Adipocyte (in vitro differentiated cells): ENCODE data around the gene MIF.

ENCODE experiments used
- DNase-seq: peaks from one replicate; pipeline ENCODE4 v3.0.0-alpha.2; 2015; ENCODE audit warnings: low read depth
- H3K27me3 ChIP-seq: replicated peaks from 2 replicates; pipeline ENCODE4 v1.7.0; 2013; ENCODE audit warnings: mild to moderate bottlenecking, low read length, moderate library complexity; ENCODE audit not compliant: control insufficient read depth, insufficient read depth
- H3K36me3 ChIP-seq: 2 replicates; pipeline ENCODE4 v1.7.0; 2013; ENCODE audit warnings: low read length, mild to moderate bottlenecking, moderate library complexity; ENCODE audit not compliant: control insufficient read depth, insufficient read depth, severe bottlenecking
- H3K4me1 ChIP-seq: 2 replicates; pipeline ENCODE4 v1.7.0; 2013; ENCODE audit warnings: mild to moderate bottlenecking, low read length, moderate library complexity; ENCODE audit not compliant: control insufficient read depth, insufficient read depth
- H3K4me3 ChIP-seq: 2 replicates; pipeline ENCODE4 v1.7.0; 2013; ENCODE audit warnings: mild to moderate bottlenecking, low read length, moderate library complexity
- H3K9ac ChIP-seq: 2 replicates; pipeline ENCODE4 v1.7.0; 2013; ENCODE audit warnings: mild to moderate bottlenecking, low read length, moderate library complexity
- H3K9me3 ChIP-seq: 2 replicates; pipeline ENCODE4 v1.7.0; 2013; ENCODE audit warnings: mild to moderate bottlenecking, low read length, moderate library complexity; ENCODE audit not compliant: control insufficient read depth

Gene MIF

GRCh38 chr22:23893945-23894709 is at the start of gene MIF:
TSS of gene MIF (plus strand) at chr22:23894383. CDS start at chr22:23894475, 92 bp downstream.
- H3K4me3 ChIP-seq: peak within 1 kb of the TSS; percentile 84
- peak within 1 kb of the TSS; percentile 82 for H3K9ac ChIP-seq
- H3K9me3 ChIP-seq: no peaks in the 10 kb centered on the region
- H3K4me1 ChIP-seq: peaks cover 20% of the 10 kb centered on the region
- no peaks in the 10 kb centered on the region for H3K27me3 ChIP-seq
- DNase-seq: peak; percentile 96
- H3K36me3 ChIP-seq: peaks cover 11% of the 10 kb centered on the region

- no peak for DNase-seq
- peaks cover 5% of the 10 kb centered on the region for H3K27me3 ChIP-seq
- no peak overlapping the region for H3K9ac ChIP-seq
- H3K36me3 ChIP-seq: no peaks in the 10 kb centered on the region
- peaks cover 8% of the 10 kb centered on the region for H3K4me1 ChIP-seq
- H3K4me3 ChIP-seq: no peak overlapping the region
- H3K9me3 ChIP-seq: no peaks in the 10 kb centered on the region
Observed at GRCh38 chr22:23844739-23845202, 49.4 kb upstream of the MIF start.

- Histone ChIP-seq H3K4me1 (peaks cover 8% of the 10 kb centered on the region), H3K9me3 (no peaks in the 10 kb centered on the region), H3K27me3 (peaks cover 10% of the 10 kb centered on the region), H3K4me3 (no peak overlapping the region), H3K36me3 (no peaks in the 10 kb centered on the region), H3K9ac (no peak overlapping the region)
- no peak for DNase-seq
Observed at GRCh38 chr22:23845265-23846080, 48.7 kb upstream of the MIF start.

- H3K4me1 ChIP-seq: peaks cover 8% of the 10 kb centered on the region
- H3K27me3 ChIP-seq: peaks cover 12% of the 10 kb centered on the region
- H3K9ac ChIP-seq: no peak overlapping the region
- no peak for DNase-seq
- H3K4me3 ChIP-seq: no peak overlapping the region
- no peaks in the 10 kb centered on the region for H3K9me3 ChIP-seq
- no peaks in the 10 kb centered on the region for H3K36me3 ChIP-seq
Observed at GRCh38 chr22:23846081-23846469, 48.1 kb upstream of the MIF start.

DNA sequence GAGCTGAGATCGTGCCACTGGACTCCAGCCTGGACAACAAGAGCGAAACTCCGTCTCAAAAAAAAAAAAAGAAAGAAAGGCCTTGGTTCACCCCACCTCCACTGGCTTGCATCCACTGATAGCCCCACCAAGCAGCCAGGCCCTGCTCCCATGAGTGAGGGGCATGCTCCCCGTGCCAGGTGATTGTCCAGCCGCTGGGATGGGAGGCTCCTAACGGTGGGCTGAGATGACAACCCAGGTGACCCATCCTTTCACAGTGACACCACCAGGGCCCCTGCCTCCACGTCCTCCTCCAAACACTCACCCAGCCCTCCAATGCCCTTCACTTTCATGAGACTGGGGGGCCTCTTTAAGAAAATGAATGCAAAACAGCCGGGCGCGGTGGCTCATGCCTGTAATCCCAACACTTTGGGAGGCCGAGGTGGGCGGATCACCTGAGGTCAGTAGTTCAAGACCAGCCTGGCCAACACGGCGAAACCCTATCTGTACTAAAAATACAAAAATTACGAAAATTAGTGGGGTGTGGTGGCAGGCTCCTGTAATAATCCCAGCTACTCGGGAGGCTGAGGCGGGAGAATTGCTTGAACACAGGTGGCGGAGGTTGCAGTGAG is 46.8 kb upstream of the MIF start:
- H3K36me3 ChIP-seq: no peaks in the 10 kb centered on the region
- H3K27me3 ChIP-seq: peaks cover 12% of the 10 kb centered on the region
- no peaks in the 10 kb centered on the region for H3K9me3 ChIP-seq
- peaks cover 8% of the 10 kb centered on the region for H3K4me1 ChIP-seq
- no peak overlapping the region for H3K4me3 ChIP-seq
- no peak for DNase-seq
- no peak overlapping the region for H3K9ac ChIP-seq

GRCh38 chr22:23847991-23848864 is 46.0 kb upstream of the MIF start:
- H3K4me1 ChIP-seq: peaks cover 8% of the 10 kb centered on the region
- H3K27me3 ChIP-seq: peaks cover 12% of the 10 kb centered on the region
- H3K9ac ChIP-seq: no peak overlapping the region
- no peak for DNase-seq
- H3K4me3 ChIP-seq: no peak overlapping the region
- H3K36me3 ChIP-seq: no peaks in the 10 kb centered on the region
- H3K9me3 ChIP-seq: no peaks in the 10 kb centered on the region

- peaks cover 12% of the 10 kb centered on the region for H3K27me3 ChIP-seq
- peak; percentile 91 for DNase-seq
- no peaks in the 10 kb centered on the region for H3K9me3 ChIP-seq
- no peak overlapping the region for H3K9ac ChIP-seq
- no peaks in the 10 kb centered on the region for H3K36me3 ChIP-seq
- H3K4me1 ChIP-seq: peaks cover 8% of the 10 kb centered on the region
- H3K4me3 ChIP-seq: no peak overlapping the region
Observed at GRCh38 chr22:23849009-23850006, 44.9 kb upstream of the MIF start.

- no peaks in the 10 kb centered on the region for H3K36me3 ChIP-seq
- no peak for DNase-seq
Observed at GRCh38 chr22:23850136-23850611, 44.0 kb upstream of the MIF start.

GRCh38 chr22:23856721-23857605 is 37.2 kb upstream of the MIF start:
- Histone ChIP-seq H3K4me1 (peaks cover 16% of the 10 kb centered on the region), H3K9ac (peak overlapping the region; percentile 88), H3K27me3 (no peaks in the 10 kb centered on the region), H3K9me3 (no peaks in the 10 kb centered on the region), H3K4me3 (peak overlapping the region; percentile 87), H3K36me3 (no peaks in the 10 kb centered on the region)
- DNase-seq: peak; percentile 80

More at GRCh38 chr22:23850136-23850611, 44.0 kb upstream of the MIF start:
- Histone ChIP-seq H3K27me3 (peaks cover 12% of the 10 kb centered on the region), H3K9ac (no peak overlapping the region), H3K9me3 (no peaks in the 10 kb centered on the region), H3K4me3 (no peak overlapping the region), H3K4me1 (peaks cover 8% of the 10 kb centered on the region)
